Endothelial cell (in vitro differentiated cells): ENCODE measurements around the gene ARHGEF12. TPM values are rescaled to one million over a fixed set of nuclear protein-coding genes. Genes with fewer than 3 reads are reported as not detected.

Experiments used
- DNase-seq: peaks from one replicate; pipeline ENCODE4 v3.0.0; 2021; ENCODE audit warnings: low spot score
- H3K27ac Mint-ChIP-seq: one replicate; pipeline ENCODE4 v1.8.0; 2021; ENCODE audit warnings: mixed read lengths, inconsistent platforms; ENCODE audit not compliant: unreplicated experiment
- H3K27me3 Mint-ChIP-seq: one replicate; pipeline ENCODE4 v1.8.0; 2021; ENCODE audit warnings: mild to moderate bottlenecking, moderate library complexity, mixed read lengths, inconsistent platforms; ENCODE audit not compliant: unreplicated experiment
- H3K36me3 Mint-ChIP-seq: one replicate; pipeline ENCODE4 v1.8.0; 2021; ENCODE audit warnings: mild to moderate bottlenecking, low read depth, mixed read lengths, inconsistent platforms; ENCODE audit not compliant: unreplicated experiment
- H3K4me1 Mint-ChIP-seq: one replicate; pipeline ENCODE4 v1.8.0; 2021; ENCODE audit warnings: mild to moderate bottlenecking, mixed read lengths, inconsistent platforms; ENCODE audit not compliant: unreplicated experiment
- H3K4me3 Mint-ChIP-seq: one replicate; pipeline ENCODE4 v1.8.0; 2021; ENCODE audit warnings: mild to moderate bottlenecking, mixed read lengths, inconsistent platforms; ENCODE audit not compliant: unreplicated experiment
- H3K9me3 Mint-ChIP-seq: one replicate; pipeline ENCODE4 v1.8.0; 2021; ENCODE audit warnings: mixed read lengths, inconsistent platforms; ENCODE audit not compliant: unreplicated experiment
- total RNA-seq: library from RNA; stranded (reverse); fragmentation: NEBNext Ultra II Directional; extraction: Animal tissue kit (Norgen Biotek cat#: 25700); gene quantifications from one replicate; pipeline ENCODE4 v1.2.1, GENCODE V29; 2021; ENCODE audit not compliant: unreplicated experiment
- TF ChIP-seq, protein P1 (sequence below): fragments of 200-600 bp; sonication (generic); IDR thresholded peaks from one replicate; pipeline ENCODE4 v1.5.0; 2021; ENCODE audit warnings: antibody characterized with exemption; ENCODE audit not compliant: unreplicated experiment

ARHGEF12 gene
- total RNA-seq, 1 donor from 2014 or later: 128 TPM

DNA sequence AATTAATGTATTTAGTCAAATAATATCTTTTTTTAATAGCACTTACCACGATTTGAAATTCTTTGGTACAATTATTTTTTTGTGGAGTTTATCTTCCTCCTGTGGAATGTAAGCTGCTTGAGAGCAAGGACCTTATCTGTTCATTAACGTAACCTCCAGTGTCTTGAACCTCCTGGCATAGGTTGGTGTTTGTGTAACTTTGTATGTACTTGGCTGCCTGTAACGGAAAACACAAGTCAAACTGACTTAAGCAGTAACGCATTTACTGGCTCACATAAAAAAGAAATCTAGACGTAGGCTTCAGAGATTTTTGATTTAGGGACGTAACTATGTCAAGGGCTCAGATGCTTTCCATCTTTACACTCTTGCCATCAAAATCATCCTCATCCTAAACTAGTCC is 56.1 kb downstream of the ARHGEF12 start:
- Mint-ChIP-seq H3K9me3 (no peaks in the 10 kb centered on the region), H3K36me3 (peaks cover 5% of the 10 kb centered on the region), H3K27me3 (peaks cover 1% of the 10 kb centered on the region), H3K4me1 (peaks cover 27% of the 10 kb centered on the region), H3K27ac (no peak overlapping the region), H3K4me3 (no peak overlapping the region)
- no peak for DNase-seq
- TF ChIP-seq, protein P1, sequence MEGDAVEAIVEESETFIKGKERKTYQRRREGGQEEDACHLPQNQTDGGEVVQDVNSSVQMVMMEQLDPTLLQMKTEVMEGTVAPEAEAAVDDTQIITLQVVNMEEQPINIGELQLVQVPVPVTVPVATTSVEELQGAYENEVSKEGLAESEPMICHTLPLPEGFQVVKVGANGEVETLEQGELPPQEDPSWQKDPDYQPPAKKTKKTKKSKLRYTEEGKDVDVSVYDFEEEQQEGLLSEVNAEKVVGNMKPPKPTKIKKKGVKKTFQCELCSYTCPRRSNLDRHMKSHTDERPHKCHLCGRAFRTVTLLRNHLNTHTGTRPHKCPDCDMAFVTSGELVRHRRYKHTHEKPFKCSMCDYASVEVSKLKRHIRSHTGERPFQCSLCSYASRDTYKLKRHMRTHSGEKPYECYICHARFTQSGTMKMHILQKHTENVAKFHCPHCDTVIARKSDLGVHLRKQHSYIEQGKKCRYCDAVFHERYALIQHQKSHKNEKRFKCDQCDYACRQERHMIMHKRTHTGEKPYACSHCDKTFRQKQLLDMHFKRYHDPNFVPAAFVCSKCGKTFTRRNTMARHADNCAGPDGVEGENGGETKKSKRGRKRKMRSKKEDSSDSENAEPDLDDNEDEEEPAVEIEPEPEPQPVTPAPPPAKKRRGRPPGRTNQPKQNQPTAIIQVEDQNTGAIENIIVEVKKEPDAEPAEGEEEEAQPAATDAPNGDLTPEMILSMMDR: no peak

DNA sequence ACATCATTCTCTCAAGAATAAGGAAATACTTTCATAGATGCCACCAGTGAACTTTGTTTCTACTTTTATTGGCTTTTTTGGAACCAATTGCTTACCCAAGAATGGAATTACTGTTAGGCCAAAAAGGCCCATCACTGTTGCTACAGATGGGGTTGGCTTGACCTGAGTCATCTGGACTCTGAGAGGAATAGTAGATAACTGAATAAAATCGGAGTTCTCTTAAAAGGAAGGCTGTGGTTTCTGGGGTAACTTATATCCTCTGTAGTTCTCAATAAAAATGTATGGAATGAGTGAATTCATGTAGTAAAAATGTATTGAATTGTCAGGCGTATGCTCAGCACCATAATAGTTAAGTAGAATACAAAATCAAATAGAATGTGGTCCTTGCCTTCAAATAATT is 56.6 kb downstream of the ARHGEF12 start:
- H3K9me3 Mint-ChIP-seq: no peaks in the 10 kb centered on the region
- no peak for DNase-seq
- TF ChIP-seq, protein P1: no peak
- no peak overlapping the region for H3K27ac Mint-ChIP-seq
- H3K4me3 Mint-ChIP-seq: no peak overlapping the region
- peaks cover 28% of the 10 kb centered on the region for H3K4me1 Mint-ChIP-seq
- peaks cover 1% of the 10 kb centered on the region for H3K27me3 Mint-ChIP-seq
- H3K36me3 Mint-ChIP-seq: peaks cover 5% of the 10 kb centered on the region

- H3K9me3 Mint-ChIP-seq: no peaks in the 10 kb centered on the region
- no peak for DNase-seq
- H3K27me3 Mint-ChIP-seq: peaks cover 1% of the 10 kb centered on the region
- TF ChIP-seq, protein P1: no peak
- no peak overlapping the region for H3K27ac Mint-ChIP-seq
- peaks cover 35% of the 10 kb centered on the region for H3K4me1 Mint-ChIP-seq
- H3K36me3 Mint-ChIP-seq: peaks cover 5% of the 10 kb centered on the region
- H3K4me3 Mint-ChIP-seq: no peak overlapping the region
These were observed 57.9 kb downstream of the ARHGEF12 start for GRCh38 chr11:120394119-120394518.

- H3K9me3 Mint-ChIP-seq: no peaks in the 10 kb centered on the region
- no peak overlapping the region for H3K4me3 Mint-ChIP-seq
- peaks cover 37% of the 10 kb centered on the region for H3K4me1 Mint-ChIP-seq
- H3K36me3 Mint-ChIP-seq: peaks cover 5% of the 10 kb centered on the region
- TF ChIP-seq, protein P1: no peak
- H3K27ac Mint-ChIP-seq: no peak overlapping the region
- H3K27me3 Mint-ChIP-seq: peaks cover 1% of the 10 kb centered on the region
- no peak for DNase-seq
These were observed 59.6 kb downstream of the ARHGEF12 start for GRCh38 chr11:120395778-120396177.

DNA sequence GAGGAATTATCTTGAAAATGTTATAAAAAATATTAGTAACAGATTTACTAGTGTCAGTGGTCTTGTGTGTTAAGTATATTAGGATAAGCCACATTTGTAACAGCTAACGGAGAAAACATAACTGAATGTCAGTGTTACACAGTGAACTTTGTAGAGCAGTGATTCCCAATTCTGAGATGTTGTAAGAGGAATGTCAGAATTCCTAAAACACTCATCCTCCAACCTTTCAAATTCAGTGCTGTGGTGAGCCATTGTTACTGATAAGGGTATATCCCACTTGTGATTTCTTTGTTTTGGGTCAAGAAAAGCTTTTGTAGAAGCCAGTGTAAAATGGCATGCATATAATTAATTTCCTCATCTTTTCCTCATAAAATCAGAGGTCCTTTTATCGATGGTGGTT is 61.9 kb downstream of the ARHGEF12 start:
- H3K9me3 Mint-ChIP-seq: no peaks in the 10 kb centered on the region
- no peak overlapping the region for H3K4me3 Mint-ChIP-seq
- H3K27me3 Mint-ChIP-seq: peaks cover 1% of the 10 kb centered on the region
- H3K4me1 Mint-ChIP-seq: peaks cover 36% of the 10 kb centered on the region
- TF ChIP-seq, protein P1: no peak
- H3K36me3 Mint-ChIP-seq: peaks cover 5% of the 10 kb centered on the region
- no peak for DNase-seq
- peak overlapping the region; percentile 87 for H3K27ac Mint-ChIP-seq
